ENCODE data around the gene RALGAPB. TPM values are rescaled to one million over a fixed set of nuclear protein-coding genes. Genes with fewer than 3 reads are reported as not detected.

RALGAPB gene
- total and polyA plus RNA-seq, 2 of the 13 experiments (the other 11 are each of a cell fraction or from before 2014, with no cell fraction given) = 17.6 to 30.6 TPM

GRCh38 chr20:38589967-38590675 lies 117.5 kb downstream of the RALGAPB start (continued):
- TF ChIP-seq TERF1 (CRISPR knock-in tag; IDR thresholded peaks at IDR 0.05) = 0 out of 2 replicates have a peak, but pooled peaks have one; percentile 70
- peak; percentile 80 for TF ChIP-seq ZNF207 (IDR thresholded peaks at IDR 0.05; ENCODE audit: borderline replicate concordance)
- peak; percentile 97 for TF ChIP-seq IKZF1 (IDR thresholded peaks at IDR 0.05)
- peak; percentile 22; the same call in 1 of the 2 replicates for TF ChIP-seq ZNF780A (CRISPR knock-in tag; IDR thresholded peaks at IDR 0.05)
- TF ChIP-seq IRF9 (CRISPR knock-in tag; IDR thresholded peaks at IDR 0.05; ENCODE audit: borderline replicate concordance) = peak; percentile 25; the same call in 1 of the 2 replicates
- no peak for TF ChIP-seq RFXAP (CRISPR knock-in tag; IDR thresholded peaks at IDR 0.05; ENCODE audit: borderline replicate concordance)
- peak; percentile 96; the same call in 1 of the 2 replicates for TF ChIP-seq NONO (IDR thresholded peaks at IDR 0.05)
- TF ChIP-seq NONO (CRISPR knock-in tag; conservative IDR thresholded peaks at IDR 0.05) = 0 out of 2 replicates have a peak, but pooled peaks have one; percentile 37
- no peak for TF ChIP-seq ZBTB33 (CRISPR knock-in tag; IDR thresholded peaks at IDR 0.05)
- peak; percentile 98 for TF ChIP-seq NBN (conservative IDR thresholded peaks at IDR 0.05)
- TF ChIP-seq ZNF263 (CRISPR knock-in tag; IDR thresholded peaks at IDR 0.05) = no peak
